ENCODE data around the gene MBTPS1. TPM values are rescaled to one million over a fixed set of nuclear protein-coding genes. Genes with fewer than 3 reads are reported as not detected.

MBTPS1 gene
- total RNA-seq, 1 experiment from 2014 or later, result 56.1 TPM

DNA sequence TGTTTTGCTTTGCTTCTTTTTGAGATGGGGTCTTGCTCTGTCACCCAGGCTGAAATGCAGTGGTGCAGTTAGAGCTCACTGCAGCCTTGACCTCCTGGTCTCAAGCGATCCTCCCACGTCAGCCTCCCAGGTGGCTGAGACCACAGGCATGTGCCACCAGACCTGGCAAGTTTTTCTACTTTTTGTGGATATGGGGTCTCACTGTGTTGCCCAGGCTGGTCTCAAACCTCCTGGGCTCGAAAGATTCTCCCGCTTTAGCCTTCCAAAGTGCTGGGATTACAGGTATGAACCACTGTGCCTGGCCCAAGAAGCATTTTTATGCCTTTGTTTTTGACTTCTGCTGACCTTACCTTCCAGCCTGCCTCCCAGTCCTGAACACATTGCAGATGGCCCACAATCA lies 38.5 kb upstream of the MBTPS1 start:
- no TSS peak for BruUV-seq (replicated peaks)
- Histone ChIP-seq H3K9me3 (ENCODE audit: low read length) (no peaks in the 10 kb centered on the region), H2AFZ (ENCODE audit: low read length) (no peak overlapping the region), H3K79me2 (ENCODE audit: low read length) (no peaks in the 10 kb centered on the region), H3F3A (ENCODE audit: low read length, unreplicated experiment) (no peaks in the 10 kb centered on the region), H3K27me3 (ENCODE audit: low read length) (0 out of 2 replicates have a peak, but pooled peaks cover 3% of the 10 kb centered on the region), H3K27ac (ENCODE audit: low read length) (no peak overlapping the region), H3K4me3 (ENCODE audit: low read length) (no peak overlapping the region), H3K36me3 (ENCODE audit: low read depth, low read length) (no peaks in the 10 kb centered on the region), H3K4me1 (ENCODE audit: insufficient read depth, low read length) (no peaks in the 10 kb centered on the region), H3K9me2 (replicated peaks; ENCODE audit: low read length) (no peaks in the 10 kb centered on the region), H3K9ac (ENCODE audit: low read length) (no peak overlapping the region), H3K4me2 (ENCODE audit: low read length) (no peak overlapping the region), H4K20me1 (ENCODE audit: low read length) (no peaks in the 10 kb centered on the region)
- CTCF ChIA-PET, result no interaction called here
- POLR2A ChIA-PET (ENCODE audit: unreplicated experiment), result no interaction called here
- TF ChIP-seq, protein P1, sequence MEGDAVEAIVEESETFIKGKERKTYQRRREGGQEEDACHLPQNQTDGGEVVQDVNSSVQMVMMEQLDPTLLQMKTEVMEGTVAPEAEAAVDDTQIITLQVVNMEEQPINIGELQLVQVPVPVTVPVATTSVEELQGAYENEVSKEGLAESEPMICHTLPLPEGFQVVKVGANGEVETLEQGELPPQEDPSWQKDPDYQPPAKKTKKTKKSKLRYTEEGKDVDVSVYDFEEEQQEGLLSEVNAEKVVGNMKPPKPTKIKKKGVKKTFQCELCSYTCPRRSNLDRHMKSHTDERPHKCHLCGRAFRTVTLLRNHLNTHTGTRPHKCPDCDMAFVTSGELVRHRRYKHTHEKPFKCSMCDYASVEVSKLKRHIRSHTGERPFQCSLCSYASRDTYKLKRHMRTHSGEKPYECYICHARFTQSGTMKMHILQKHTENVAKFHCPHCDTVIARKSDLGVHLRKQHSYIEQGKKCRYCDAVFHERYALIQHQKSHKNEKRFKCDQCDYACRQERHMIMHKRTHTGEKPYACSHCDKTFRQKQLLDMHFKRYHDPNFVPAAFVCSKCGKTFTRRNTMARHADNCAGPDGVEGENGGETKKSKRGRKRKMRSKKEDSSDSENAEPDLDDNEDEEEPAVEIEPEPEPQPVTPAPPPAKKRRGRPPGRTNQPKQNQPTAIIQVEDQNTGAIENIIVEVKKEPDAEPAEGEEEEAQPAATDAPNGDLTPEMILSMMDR (conservative IDR thresholded peaks at IDR 0.05; ENCODE audit: low read depth, low read length), result no peak
- TF ChIP-seq EZH2 (IDR thresholded peaks at IDR 0.05; ENCODE audit: low read length, unreplicated experiment) (no peak), EZH2phosphoT487 (IDR thresholded peaks at IDR 0.05; ENCODE audit: borderline replicate concordance, low read length) (no peak)
- intact Hi-C loops (cut with micrococcal nuclease), result no loop called here
- DNase-seq (no peak), ATAC-seq (no peak)

DNA sequence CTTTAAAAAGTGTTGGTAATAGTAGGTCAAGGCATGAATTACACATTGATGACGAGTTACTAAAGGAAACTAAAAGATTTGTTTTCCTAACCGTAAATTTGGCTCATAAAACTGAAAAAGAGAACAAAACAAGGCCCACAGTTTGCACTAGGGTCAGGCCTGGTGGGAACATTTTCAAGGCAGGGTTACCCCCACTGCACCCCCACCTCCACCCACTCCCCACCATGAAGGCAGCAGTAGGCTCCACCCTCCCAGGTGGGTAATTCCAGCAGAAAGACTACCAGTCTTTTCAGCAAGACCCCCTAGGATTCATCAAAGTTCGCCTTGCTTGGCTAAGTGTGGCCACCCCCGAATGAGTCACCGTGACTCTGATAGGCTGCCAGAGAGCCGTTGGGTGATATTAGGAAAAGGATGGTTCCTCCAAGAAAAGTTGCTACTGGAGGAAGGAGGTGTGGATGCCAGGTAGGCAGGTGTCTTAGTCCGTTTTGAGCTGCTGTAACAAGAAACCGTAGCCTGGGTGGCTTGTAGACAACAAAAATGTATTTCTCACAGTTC lies 37.0 kb upstream of the MBTPS1 start:
- no peaks in the 10 kb centered on the region for H3K79me2 ChIP-seq (ENCODE audit: low read length)
- H3K27me3 ChIP-seq (ENCODE audit: low read length), result no peaks in the 10 kb centered on the region
- no peak overlapping the region for H3K4me2 ChIP-seq (ENCODE audit: low read length)
- H3K9ac ChIP-seq (ENCODE audit: low read length), result no peak overlapping the region
- CTCF ChIA-PET, result no interaction called here
- H3F3A ChIP-seq (ENCODE audit: low read length, unreplicated experiment), result no peaks in the 10 kb centered on the region
- no peaks in the 10 kb centered on the region for H4K20me1 ChIP-seq (ENCODE audit: low read length)
- BruUV-seq (replicated peaks), result no TSS peak
- ATAC-seq (no peak), DNase-seq (no peak)
- no peak overlapping the region for H3K4me3 ChIP-seq (ENCODE audit: low read length)
- POLR2A ChIA-PET (ENCODE audit: unreplicated experiment), result no interaction called here
- intact Hi-C loops (cut with micrococcal nuclease), result no loop called here
- H3K9me3 ChIP-seq (ENCODE audit: low read length), result no peaks in the 10 kb centered on the region
- H2AFZ ChIP-seq (ENCODE audit: low read length), result no peak overlapping the region
- H3K27ac ChIP-seq (ENCODE audit: low read length), result no peak overlapping the region
- TF ChIP-seq, protein P1 (conservative IDR thresholded peaks at IDR 0.05; ENCODE audit: low read depth, low read length), result no peak
- TF ChIP-seq EZH2 (IDR thresholded peaks at IDR 0.05; ENCODE audit: low read length, unreplicated experiment) (no peak), EZH2phosphoT487 (IDR thresholded peaks at IDR 0.05; ENCODE audit: borderline replicate concordance, low read length) (no peak)
- no peaks in the 10 kb centered on the region for H3K36me3 ChIP-seq (ENCODE audit: low read depth, low read length)
- H3K9me2 ChIP-seq (replicated peaks; ENCODE audit: low read length), result no peaks in the 10 kb centered on the region
- H3K4me1 ChIP-seq (ENCODE audit: insufficient read depth, low read length), result no peaks in the 10 kb centered on the region

DNA sequence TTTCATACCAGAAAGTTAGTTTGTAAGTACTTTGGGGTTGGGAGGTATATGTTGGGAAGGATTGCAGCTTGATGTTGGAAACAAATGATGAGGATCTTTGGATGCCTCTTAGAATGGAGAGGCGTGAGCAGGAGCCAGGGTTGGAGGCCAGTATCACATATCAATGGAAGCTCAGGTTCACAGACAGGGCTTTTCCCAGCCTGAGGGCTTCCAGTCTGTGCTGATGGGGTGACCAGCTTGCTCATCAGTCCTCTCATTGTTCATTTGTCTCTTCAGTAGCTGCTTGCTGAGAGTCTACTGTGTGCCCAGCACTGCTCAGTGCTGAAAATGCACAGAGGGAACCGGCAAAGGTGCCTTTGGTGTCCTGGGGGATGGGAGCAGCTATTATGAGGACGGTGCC lies 34.2 kb upstream of the MBTPS1 start:
- no peak overlapping the region for H3K9ac ChIP-seq (ENCODE audit: low read length)
- H3K4me3 ChIP-seq (ENCODE audit: low read length), result no peak overlapping the region
- intact Hi-C loops (cut with micrococcal nuclease), result no loop called here
- H3K36me3 ChIP-seq (ENCODE audit: low read depth, low read length), result no peaks in the 10 kb centered on the region
- no peaks in the 10 kb centered on the region for H3K9me3 ChIP-seq (ENCODE audit: low read length)
- no peak for ATAC-seq
- no peaks in the 10 kb centered on the region for H3F3A ChIP-seq (ENCODE audit: low read length, unreplicated experiment)
- H3K27ac ChIP-seq (ENCODE audit: low read length), result no peak overlapping the region
- no peak for DNase-seq
- no peak overlapping the region for H3K4me2 ChIP-seq (ENCODE audit: low read length)
- H3K79me2 ChIP-seq (ENCODE audit: low read length), result no peaks in the 10 kb centered on the region
- H4K20me1 ChIP-seq (ENCODE audit: low read length), result no peaks in the 10 kb centered on the region
- H2AFZ ChIP-seq (ENCODE audit: low read length), result no peak overlapping the region
- no peaks in the 10 kb centered on the region for H3K4me1 ChIP-seq (ENCODE audit: insufficient read depth, low read length)
- H3K27me3 ChIP-seq (ENCODE audit: low read length), result no peaks in the 10 kb centered on the region
- H3K9me2 ChIP-seq (replicated peaks; ENCODE audit: low read length), result no peaks in the 10 kb centered on the region
- CTCF ChIA-PET, result no interaction called here
- TF ChIP-seq, protein P1 (conservative IDR thresholded peaks at IDR 0.05; ENCODE audit: low read depth, low read length), result no peak
- POLR2A ChIA-PET (ENCODE audit: unreplicated experiment), result no interaction called here
- no TSS peak for BruUV-seq (replicated peaks)
